ENCODE measurements around the gene RORC.

The RORC gene

GRCh38 chr1:151763990-151764389, 67.6 kb downstream of the RORC start:
- no peak for DNase-seq (ENCODE audit: low spot score)
- no peak for TF ChIP-seq CTCF (IDR thresholded peaks at IDR 0.05)
- Histone ChIP-seq H3K27ac (peak overlapping the region; percentile 85 to 96), H3K4me3 (peak overlapping the region; percentile 96)

- no peak for TF ChIP-seq CTCF (IDR thresholded peaks at IDR 0.05)
- DNase-seq (ENCODE audit: low spot score), result peak; percentile 80
- peak within 1 kb of the TSS; percentile 96 for H3K4me3 ChIP-seq
- peak within 1 kb of the TSS; percentile 85 to 96 for H3K27ac ChIP-seq
Measured at GRCh38 chr1:151762941-151763921, 68.4 kb downstream of the RORC start, which contains the start of gene MRPL9. MRPL9 (minus strand) TSS chr1:151763496; CDS start chr1:151763479, 17 bp downstream.

GRCh38 chr1:151760597-151761385, 70.8 kb downstream of the RORC start:
- TF ChIP-seq CTCF (IDR thresholded peaks at IDR 0.05), result no peak
- no peak overlapping the region for H3K4me3 ChIP-seq
- H3K27ac ChIP-seq, result no peak overlapping the region
- DNase-seq (ENCODE audit: low spot score), result no peak

DNA sequence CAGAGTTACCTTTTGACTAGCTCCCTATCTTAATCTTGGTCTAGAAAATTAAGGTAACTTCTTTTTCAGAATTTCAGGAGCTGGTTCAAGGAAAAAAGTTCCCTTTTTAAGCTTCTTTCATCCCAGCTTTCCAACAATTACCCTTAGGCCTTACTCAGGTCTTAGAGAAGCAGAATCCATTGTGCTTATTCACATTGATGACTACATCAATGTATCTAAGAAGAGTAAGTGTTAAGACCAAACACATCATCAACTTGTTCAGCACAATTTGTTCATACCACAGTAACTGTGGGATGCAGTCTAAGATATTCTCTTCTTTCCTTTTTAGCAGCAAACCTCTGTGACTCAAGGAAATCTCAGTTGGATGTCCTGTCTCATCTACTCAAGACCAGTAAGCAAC, 72.4 kb downstream of the RORC start:
- no peak for DNase-seq (ENCODE audit: low spot score)
- no peak for TF ChIP-seq CTCF (IDR thresholded peaks at IDR 0.05)
- Histone ChIP-seq H3K4me3 (no peak overlapping the region), H3K27ac (no peak overlapping the region)

GRCh38 chr1:151756291-151756690, 75.3 kb downstream of the RORC start:
- no peak for DNase-seq (ENCODE audit: low spot score)
- no peak for TF ChIP-seq CTCF (IDR thresholded peaks at IDR 0.05)
- H3K4me3 ChIP-seq, result no peak overlapping the region
- no peak overlapping the region for H3K27ac ChIP-seq

Measured in coronary artery (tissue), 2 donors.